OCI-LY1 (cell line): ENCODE data around the gene ZCCHC7.

Experiments
- EZH2 ChIP-seq: fragments of 200-600 bp; sonication (generic), shearing (Covaris generic); IDR thresholded peaks from 2 replicates; pipeline ENCODE4 v1.8.0; 2017; ENCODE audit warnings: borderline replicate concordance, mixed run types, mild to moderate bottlenecking, antibody characterized with exemption, low read length, moderate library complexity, mixed read lengths
- TF ChIP-seq, protein P1 (sequence below): fragments of 200-600 bp; sonication (generic), shearing (Covaris generic); IDR thresholded peaks from 2 replicates; pipeline ENCODE4 v1.5.1; 2017; ENCODE audit warnings: mild to moderate bottlenecking, antibody characterized with exemption, low read length, moderate library complexity, mixed read lengths

DNA sequence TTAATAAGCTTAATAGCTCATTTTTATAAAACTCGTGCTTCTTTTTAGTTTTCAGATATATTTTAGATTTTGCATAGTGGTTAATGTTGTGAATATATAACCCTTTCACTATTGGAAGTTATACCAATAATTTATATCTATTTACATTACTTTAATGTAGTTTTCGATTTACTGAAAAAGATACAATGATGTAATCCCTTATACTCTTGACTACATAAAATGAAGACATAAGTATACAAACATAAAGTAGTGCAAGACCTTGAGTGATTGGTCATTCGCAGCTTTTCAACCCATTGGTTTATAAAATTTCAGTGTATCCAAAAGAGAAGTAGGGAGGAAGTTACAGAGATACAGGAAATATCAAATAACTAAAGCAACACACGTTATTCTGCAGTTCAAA, 217.8 kb downstream of the ZCCHC7 start:
- TF ChIP-seq, protein P1, sequence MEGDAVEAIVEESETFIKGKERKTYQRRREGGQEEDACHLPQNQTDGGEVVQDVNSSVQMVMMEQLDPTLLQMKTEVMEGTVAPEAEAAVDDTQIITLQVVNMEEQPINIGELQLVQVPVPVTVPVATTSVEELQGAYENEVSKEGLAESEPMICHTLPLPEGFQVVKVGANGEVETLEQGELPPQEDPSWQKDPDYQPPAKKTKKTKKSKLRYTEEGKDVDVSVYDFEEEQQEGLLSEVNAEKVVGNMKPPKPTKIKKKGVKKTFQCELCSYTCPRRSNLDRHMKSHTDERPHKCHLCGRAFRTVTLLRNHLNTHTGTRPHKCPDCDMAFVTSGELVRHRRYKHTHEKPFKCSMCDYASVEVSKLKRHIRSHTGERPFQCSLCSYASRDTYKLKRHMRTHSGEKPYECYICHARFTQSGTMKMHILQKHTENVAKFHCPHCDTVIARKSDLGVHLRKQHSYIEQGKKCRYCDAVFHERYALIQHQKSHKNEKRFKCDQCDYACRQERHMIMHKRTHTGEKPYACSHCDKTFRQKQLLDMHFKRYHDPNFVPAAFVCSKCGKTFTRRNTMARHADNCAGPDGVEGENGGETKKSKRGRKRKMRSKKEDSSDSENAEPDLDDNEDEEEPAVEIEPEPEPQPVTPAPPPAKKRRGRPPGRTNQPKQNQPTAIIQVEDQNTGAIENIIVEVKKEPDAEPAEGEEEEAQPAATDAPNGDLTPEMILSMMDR, result no peak
- no peak for TF ChIP-seq EZH2
